22Rv1 (cell line): ENCODE data around the gene MYO1D.

ENCODE experiments used
- CTCF ChIP-seq: fragments of 450-650 bp; IDR thresholded peaks from 2 replicates; pipeline ENCODE4 v1.5.1; 2017; ENCODE audit warnings: mild to moderate bottlenecking
- ZFX ChIP-seq: fragments of 450-650 bp; IDR thresholded peaks from 2 replicates; pipeline ENCODE4 v1.6.1; 2017; ENCODE audit warnings: antibody characterized with exemption, borderline replicate concordance

GRCh38 chr17:32777922-32778321 lies 99.0 kb downstream of the MYO1D start:
- TF ChIP-seq CTCF (no peak), ZFX (no peak)
